Stimulated activated CD4-positive, alpha-beta T cell treated with anti-CD3 and anti-CD28 coated beads, TNF-alpha, amount 100 ng/mL, for 24 hours (primary cell): Measurements from ENCODE around the gene RNF181.
"Not testable (repeated sequence)": the region's sequence is repeated elsewhere in the genome, so short reads cannot be mapped to it uniquely, and the experiment has no call there.

Experiments used
- DNase-seq, 3 experiments: peaks; one replicate each; pipeline ENCODE4 v3.0.0-alpha.2; 2020; ENCODE audit warnings: low read depth in 3 of 3

Gene RNF181

DNA sequence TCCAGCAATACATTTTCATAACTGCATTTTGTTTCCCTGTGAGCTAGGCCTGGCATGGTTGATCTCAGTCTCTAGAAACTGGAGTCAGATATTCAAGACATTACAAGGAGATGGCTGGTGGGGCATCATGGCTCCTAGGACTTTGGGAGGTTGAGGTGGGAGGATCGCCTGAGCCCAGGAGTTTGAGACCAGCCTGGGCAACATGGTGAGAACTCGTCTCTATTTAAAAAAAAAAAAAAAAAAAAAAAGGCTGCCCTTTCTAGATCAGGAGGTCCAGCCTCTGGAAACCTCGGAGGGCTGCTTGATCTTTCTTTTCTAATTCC lies 18.5 kb upstream of the RNF181 start:
- no peak for DNase-seq

DNA sequence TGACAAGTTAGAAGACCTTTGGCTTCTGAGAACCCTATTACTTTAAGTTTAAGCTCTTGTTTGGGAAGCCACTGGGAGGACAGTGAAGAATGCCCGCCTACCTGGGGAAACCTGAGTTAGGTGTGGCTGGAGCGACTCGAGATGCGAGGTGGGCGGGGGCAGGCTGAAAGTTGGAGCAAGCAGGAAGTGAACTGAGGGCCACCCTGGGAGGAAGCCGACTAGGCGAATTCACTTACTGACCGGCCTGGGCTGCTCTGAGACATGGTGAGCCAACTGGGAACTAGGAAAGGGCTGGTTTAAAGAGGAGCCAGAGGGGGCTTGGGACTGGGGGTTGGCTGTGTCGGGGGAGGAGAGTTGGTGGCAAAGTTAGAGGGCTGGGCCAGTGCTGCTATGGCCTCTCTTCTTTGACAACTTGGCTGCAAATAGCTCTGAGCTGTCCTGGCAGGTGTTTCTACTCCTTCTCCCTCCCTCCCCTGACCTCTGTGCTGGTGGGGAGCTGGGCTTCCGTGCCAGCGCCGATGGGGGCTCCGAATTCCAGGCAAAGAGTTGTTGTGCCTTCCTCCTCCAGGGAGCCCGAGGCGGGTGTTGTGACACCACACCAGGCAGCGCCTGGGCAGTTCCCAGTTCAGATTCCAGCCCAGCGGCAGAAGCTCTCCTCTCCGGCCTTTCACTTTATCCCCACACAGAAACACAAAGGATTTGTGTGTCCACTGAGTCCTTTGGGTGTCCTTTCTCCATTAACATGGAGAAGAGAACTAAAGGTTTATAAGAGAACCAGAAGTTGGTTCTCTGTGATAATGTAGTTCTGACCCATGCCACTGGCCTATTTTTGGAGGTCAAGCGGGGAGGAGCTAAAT lies 17.9 kb upstream of the RNF181 start, which contains the start of gene VAMP8:
VAMP8 (plus strand) TSS at position 201 of the 857 bp plus-strand sequence; CDS start at position 262, 61 bp downstream.
- DNase-seq = peak in 2 of 3 experiments; percentile 50 to 68

DNA sequence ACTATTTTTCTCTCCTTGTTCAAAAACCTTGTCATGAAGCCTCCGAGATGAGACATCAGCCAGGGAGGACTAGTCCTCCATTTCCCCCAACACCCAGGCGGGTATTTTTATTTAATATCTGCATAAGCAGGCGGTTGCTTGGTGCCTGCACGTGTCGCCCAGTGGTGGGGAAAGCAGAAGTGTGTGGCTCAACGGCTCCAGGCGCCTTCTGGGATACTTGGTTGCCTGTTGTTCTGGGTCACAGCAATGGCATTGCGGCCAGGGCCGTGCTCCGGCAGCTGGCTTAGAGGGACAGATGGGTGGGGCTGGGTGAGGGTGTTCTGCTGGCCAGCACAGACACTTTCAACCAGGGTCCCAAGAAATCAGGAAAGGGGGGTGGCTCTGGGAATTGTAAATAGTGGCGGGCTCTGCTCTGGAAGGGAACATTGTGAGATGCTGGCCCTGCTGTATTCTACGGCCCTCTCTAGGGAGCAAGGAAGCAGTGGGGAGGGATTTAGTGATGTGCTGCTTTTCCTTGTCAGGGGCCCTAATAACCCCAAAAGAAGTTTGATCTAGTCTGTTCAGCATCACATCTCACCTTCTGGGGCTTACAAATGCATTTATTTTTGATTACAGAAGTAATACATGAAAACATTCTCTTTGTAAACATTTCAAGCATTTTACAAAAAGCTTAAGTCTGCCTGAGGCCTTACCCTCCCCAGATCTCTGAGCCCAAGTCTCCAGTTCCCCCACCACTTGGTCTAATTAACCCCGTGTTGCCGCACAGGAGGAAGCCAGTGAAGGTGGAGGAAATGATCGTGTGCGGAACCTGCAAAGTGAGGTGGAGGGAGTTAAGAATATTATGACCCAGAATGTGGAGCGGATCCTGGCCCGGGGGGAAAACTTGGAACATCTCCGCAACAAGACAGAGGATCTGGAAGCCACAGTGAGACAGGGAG lies 17.0 kb upstream of the RNF181 start:
- DNase-seq = no peak

DNA sequence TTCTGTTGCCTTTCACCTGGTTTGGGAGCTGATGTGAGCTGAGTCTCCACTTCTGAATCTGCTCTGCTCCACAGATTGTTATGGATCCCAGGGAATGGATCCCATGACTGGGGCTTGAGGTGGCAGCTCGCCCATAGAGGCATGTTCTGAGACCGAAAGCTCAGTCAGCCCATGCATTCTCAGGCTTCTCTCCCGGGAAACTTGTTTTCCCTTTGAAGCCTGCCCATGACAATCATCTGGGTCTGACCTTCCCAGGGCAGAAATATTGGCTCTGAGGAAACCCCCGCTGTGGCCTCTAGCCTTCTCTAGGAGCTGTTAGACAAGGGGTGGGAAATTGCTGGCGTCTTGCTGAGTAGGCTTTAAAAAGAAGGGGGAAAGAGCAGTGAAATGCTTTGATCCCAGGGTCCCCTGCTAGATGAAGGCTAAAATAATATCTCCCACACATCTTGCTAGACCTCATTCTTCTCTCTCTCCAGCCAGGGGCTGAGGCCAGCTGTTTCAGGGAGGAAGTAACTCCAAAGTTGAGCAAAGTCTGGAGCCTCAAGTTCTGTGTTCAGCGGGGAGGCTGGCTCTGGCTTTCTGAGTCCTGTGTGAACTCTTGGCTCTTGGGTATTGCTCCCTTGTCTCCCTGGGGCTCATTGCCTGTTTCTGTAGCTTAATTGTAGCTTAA lies 16.1 kb upstream of the RNF181 start:
- no peak for DNase-seq

DNA sequence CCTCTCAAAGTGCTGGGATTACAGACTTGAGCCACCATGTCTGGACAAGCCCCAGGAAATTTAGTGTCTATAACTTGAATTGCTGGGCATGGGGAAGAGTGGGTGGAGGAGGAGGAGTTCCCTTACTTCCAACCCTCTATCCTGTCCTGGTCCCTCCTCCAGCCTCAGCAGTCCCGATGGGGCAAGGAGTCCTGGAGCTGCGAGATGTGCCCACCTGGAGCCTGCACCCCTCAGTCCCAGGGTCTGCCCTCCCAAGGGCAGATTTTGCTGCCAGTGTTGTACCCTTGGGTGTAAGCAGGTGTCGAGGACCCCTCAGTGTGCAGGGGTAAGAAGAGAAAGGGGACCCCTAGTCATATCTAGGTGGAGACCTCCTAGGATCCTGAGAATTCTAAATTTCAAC lies 15.3 kb upstream of the RNF181 start:
- DNase-seq = no peak

DNA sequence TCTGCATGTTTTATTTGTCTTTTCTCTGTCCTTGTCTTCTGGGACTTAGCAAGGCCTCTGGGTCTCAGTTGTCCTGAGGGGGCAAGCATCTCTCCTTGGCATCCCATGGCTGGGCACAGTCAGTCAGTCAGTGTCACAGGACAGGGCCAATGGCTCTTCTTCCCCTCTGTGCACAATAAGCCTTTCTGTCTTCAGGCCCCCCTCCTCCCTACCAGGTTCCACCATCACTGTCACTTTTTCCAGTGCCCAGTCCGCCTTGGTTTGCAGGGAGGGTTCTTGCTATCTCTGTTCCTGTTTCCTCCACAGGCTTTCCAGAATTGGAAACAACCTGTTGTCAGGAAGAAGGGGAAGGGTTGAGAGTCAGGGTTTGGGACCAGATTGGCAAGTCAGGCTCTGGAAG lies 13.1 kb upstream of the RNF181 start:
- no peak for DNase-seq

DNA sequence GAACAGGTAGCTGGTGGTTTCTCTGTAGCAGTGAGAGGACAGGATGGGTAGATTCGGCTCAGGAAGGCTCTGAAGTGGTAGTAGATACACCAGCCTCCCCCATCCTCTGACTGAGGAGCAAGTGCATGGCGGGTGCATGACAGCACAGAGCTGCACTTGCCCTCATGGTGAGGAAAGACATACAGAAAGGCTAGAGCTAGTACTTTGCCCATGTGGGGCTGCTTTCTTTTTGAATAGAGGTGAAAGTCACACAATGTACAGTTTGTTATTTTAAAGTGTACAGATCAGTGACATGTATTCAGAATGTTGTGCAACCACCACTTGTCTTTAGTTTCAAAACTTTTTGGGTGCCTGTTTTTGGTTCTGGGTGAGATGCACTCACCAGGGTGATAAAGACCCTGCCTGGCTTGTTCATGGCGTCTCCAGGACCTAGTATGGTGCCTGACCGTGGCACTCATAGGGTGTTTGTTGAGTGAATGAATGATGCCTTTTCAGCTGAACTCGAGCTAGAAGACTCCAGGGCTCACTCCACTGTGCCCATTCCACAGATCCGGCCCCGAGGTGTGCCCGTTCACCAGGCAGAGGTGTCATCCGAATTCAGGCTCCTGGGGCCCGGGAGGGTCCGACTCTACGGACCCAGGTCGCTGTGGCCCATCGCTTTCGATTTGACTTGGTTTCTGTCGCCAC lies 11.7 kb upstream of the RNF181 start:
- no peak for DNase-seq

DNA sequence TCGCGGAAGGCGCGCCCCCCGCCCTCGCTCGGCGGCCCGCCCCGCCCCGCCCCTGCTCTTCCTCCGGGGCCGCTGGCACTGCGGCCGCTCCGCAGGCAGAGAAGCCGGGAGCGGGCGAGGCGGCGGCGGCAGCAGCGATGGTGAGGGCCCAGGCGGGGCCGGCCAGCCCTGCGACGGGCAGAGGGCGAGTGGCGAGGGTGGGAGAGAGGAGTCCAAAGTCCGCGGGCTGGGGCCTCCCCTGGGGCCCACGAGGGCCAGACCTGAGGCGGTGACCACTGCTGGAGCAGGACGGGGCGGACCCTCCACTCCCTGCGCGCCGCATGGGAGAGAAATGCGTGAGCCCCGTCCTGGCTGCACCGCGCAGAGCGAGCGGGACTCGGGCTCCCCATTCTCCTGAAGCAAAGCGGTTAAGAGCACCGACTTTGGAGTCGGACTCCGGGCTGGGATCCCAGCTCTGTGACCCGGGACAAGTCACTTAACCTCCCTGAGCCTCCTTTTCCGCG lies 11.1 kb upstream of the RNF181 start, which contains the start of gene VAMP5:
VAMP5 (plus strand) TSS at position 78 of the 503 bp plus-strand sequence; CDS start at position 138, 60 bp downstream.
- DNase-seq = no peak

DNA sequence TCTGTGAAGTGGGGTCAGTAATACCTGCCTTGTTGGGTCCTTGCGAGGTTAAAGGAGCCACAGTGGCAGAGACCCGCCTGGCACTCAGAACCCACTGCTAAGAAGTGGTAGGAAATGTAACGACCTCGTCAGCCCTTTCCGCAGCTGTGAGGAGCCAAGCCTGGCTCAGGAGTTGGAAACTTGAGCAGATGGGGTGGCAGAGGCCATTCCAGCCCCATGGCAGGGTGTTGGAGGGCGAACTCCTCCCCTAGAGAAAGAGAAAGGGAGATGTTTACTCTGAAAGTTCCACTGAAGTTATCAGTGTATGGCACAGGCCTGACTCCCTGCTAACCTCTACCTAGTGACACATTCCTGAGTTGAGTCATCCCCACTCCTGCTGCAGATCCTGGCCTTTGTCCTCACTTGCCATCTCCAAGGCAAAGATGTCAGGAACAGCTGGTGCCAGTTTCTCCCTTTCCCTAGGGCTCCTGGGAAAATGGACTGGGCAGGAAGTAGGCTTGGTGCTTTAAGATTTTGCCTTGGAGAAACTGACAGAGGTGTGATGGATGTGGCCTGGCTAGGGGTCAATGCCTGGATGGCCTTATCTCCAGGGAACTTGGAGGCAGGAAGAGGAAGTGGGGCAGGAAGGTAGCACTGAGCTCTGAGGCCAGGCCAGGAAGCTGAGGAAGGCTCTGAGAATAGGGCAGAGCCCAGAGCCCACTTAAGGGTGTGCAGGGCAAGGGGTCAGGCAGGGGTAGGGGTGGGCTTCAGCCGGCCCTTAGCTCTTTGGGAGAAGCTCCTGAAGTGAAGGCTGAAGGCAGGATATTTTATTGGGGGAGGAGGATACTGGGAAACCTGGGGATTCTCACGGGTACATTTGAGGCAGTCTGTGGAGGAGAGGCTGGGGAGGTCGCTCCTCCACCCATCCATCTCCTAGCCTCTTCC lies 10.4 kb upstream of the RNF181 start:
- DNase-seq = no peak

DNA sequence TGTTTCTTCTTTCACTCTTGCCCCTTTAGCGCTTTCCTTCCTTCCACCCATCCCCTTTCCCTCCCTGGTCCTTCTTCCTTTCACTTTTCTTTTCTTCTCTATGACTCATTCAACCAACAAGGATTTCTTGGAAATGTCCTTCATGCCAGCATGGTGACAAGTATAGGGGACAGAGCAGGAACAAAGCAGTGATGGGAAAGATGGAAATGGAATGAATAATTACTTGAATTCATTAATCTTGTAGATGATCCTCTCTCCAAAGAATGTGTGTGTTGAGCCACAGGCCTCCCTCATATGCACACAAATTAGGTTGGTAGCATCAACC lies 9.8 kb upstream of the RNF181 start:
- no peak for DNase-seq

DNA sequence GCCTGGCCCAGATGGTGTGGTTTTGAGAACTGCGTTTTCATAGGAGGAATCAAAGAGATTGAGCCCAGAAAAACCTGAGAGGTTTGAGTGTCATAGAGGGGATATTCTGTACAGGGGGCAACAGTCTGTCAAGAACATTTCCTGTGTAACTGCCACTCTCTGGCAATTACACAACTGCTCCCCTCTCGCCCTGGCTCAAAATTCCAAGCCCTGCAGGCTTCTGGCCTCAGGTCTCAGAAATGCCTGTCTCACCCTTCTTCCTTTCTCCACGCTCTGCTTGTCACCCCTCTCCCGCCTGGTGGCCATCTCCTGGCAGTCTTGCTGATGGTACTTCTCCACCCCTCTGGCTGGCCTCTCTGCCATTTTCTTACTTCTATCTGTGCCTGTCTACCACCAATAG lies 7.3 kb upstream of the RNF181 start:
- no peak for DNase-seq

DNA sequence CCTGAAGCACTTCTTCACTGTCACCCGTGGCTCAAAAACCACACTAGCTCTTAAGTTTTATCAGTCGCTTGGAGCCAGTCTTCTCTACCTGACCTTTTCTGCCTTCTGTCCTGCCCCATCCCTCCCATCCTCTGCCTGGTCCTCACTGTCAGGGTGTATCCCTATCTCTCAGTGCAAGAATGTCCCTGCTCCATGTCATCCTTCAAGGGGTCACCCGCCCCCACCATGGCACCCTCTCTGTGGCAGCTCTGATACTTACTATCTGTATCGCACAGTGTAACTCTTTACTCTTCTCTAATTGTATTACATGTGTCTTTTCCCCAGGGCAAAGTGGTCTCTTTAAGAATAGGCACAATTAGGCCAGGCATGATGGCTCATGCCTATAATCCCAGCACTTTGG lies 6.9 kb upstream of the RNF181 start:
- no peak for DNase-seq

DNA sequence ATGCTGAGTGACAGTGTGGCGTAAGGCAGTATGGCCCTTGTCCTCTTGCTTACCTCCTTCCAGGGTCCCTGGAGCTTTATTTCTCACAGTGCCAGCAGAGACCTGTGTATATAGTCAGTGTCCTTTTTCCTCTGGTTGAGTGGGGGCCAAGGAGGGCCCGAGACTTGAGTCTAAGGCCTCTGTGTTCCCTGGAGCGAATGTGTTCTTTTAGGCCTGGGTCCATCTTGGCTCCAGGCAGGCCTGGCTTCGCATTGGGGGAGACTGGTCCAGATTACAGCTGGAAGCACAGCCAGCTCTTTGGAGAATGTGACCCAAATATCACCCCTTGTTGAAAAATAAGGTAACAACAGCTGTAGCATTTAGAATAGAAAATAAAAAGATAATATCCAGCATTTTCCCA lies 6.4 kb upstream of the RNF181 start:
- no peak for DNase-seq

DNA sequence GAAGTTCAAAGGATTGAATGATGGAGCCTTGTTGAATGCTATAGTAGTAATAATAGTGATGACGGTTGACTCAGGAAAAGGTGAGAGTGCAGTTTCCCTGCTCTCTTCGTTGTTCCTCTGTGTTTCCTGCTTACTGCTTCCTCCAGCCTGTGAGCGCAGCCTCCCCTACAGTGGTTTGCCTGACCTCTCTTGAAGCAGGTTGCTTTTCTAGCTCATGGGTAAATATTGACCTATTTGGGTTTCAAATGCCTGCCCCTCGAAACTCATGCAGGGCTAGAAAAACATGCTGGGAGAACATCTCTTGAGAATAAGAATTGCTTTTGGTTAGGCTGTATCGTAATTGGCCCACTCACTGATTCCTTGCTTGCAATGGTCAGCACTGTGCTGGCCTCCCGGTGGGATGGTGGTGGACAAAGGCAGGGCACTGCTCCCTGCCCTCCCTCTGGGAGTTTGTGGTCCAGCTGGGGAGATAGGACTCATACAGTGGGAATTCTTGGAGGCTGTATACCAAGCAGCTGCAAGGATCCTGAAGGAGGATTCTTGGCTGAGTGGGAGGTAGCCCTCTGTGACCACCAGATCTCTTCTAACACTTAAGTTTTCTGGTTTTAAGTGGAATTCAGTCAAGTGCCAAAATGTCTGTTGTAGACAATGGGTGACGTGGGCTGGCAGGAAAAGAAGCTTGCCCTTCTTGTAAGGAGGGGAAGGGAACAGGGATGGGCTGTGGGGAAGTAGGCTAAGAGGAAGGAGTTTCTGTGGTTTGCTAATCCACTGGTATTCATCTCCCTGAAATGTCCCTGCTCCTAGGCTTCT lies 5.4 kb upstream of the RNF181 start:
- no peak for DNase-seq

DNA sequence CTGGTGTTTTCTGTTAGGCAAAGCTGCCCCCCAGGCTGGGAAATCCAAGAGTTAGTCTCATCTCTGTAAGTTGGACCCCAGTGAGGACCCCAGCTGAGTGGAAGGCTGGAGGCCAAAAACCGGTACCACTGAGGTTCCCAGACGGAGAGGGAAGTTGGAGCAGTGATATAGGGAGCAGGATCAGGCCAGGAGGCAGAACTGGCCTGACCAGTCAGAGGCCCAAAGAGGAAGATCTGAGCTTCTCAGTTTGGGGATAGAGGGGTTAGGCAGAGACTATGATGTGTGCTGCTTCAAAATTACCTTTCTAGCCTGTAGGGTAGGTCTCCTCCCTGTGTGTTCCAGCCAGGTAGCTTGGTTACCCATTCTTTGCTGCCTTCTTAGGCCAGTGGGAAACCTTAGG lies 4.6 kb upstream of the RNF181 start:
- DNase-seq = no peak

DNA sequence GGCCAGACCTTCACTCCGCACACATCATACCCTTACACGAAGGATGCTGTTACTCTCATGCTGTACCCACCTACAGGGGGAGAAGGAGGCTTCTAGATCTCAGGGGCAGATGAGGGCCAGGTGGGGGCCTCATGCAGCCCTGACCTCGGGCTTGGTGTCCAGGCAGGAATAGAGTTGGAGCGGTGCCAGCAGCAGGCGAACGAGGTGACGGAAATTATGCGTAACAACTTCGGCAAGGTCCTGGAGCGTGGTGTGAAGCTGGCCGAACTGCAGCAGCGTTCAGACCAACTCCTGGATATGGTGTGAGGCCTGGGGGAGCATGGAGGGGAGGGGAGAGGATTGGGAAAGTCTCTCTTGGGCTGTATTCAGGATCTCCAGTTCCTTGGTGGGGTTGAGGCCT lies 4.0 kb upstream of the RNF181 start:
- DNase-seq = no peak

DNA sequence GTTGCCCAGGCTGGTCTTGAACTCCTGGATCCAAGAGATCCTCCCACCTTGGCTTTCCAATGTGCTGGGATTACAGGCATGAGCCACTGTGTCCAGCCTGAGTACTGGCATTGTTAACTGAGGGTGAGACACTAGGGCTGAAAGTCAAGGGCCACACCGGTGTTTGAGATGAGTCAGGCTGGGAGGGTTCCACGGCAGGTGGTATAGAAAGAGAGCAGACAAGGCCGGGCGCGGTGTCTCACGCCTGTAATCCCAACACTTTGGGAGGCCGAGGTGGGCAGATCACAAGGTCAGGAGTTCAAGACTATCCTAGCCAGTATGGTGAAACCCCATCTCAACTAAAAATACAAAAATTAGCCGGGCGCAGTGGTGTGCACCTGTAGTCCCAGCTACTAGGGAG lies 3.2 kb upstream of the RNF181 start:
- not testable (repeated sequence) for DNase-seq

DNA sequence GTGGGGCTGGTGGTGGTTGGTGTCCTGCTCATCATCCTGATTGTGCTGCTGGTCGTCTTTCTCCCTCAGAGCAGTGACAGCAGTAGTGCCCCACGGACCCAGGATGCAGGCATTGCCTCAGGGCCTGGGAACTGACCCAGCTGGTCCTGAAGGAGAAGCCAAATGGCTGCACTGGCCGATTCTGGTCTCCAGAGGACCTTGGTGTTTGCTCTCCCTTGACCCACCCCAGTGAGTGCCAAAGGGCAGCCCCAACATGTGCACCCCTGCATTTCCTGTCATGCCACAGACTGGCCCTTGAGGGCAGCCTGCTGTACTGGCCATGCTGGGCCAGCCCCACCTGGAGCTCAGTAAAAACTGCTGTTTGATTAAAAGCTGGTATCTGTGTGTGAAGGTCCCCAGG lies 2.5 kb upstream of the RNF181 start:
- no peak for DNase-seq

DNA sequence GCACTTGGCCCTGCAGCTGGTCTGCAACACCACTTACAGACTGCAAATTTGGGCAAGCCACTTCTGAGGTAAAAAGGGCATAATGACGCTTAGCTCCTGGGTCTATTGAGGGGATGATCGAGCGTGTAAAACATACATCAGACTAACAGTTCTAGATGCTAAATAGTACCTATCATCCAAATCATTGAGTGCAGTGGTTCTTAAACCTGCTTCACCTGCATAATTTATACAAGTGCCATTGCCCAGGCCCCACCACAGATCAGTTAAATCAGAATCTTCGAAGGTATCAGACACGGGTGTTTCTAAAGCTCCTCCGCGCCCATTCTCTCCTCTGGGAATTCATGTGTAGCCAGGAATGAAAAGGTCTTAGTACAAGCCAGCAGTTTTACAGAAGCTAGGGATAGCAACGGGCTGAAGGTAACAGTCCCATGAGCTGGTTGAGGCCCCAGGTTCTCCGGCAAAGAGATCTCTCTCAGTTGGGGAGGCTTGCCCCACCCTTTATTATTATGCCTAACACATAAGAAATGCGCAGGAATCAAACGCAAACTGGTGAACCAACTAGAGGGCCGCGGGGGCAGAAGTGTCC lies 737 bp upstream of the RNF181 start:
- no peak for DNase-seq
